ENCODE data around the gene SHKBP1. TPM values are rescaled to one million over a fixed set of nuclear protein-coding genes. Genes with fewer than 3 reads are reported as not detected.

Gene SHKBP1
- total RNA-seq, 1 experiment from 2014 or later, result 92.9 TPM

GRCh38 chr19:40621283-40621682 is 44.6 kb downstream of the SHKBP1 start:
- Histone ChIP-seq H4K91ac (ENCODE audit: insufficient read length, low read depth, low read length) (no peak overlapping the region), H2AFZ (ENCODE audit: low read length) (no peak overlapping the region), H2BK120ac (ENCODE audit: low read depth, low read length, poor library complexity, severe bottlenecking) (no peak overlapping the region), H3K23ac (ENCODE audit: insufficient read length, low read depth, low read length) (no peak overlapping the region), H3K18ac (ENCODE audit: insufficient read length, low read depth, low read length) (no peak overlapping the region), H3K9me3 (ENCODE audit: control insufficient read depth, low read depth, low read length) (no peaks in the 10 kb centered on the region), H4K5ac (ENCODE audit: insufficient read length, low read depth, low read length) (no peak overlapping the region), H3K9ac (ENCODE audit: extremely low read depth, insufficient read length, low read length) (no peak overlapping the region), H2BK12ac (ENCODE audit: insufficient read length, low read depth, low read length) (no peak overlapping the region), H3K79me2 (ENCODE audit: insufficient read depth, low read length) (no peaks in the 10 kb centered on the region), H3K56ac (ENCODE audit: insufficient read length, low read depth, low read length) (no peak overlapping the region), H3K79me1 (ENCODE audit: insufficient read depth, low read depth, low read length, poor library complexity, severe bottlenecking) (no peaks in the 10 kb centered on the region), H3K27me3 (ENCODE audit: insufficient read depth, low read length) (no peaks in the 10 kb centered on the region), H3K4me2 (ENCODE audit: insufficient read depth, insufficient read length, low read length) (no peak overlapping the region), H3K4me1 (ENCODE audit: insufficient read depth, low read length) (no peaks in the 10 kb centered on the region), H3K27ac (ENCODE audit: insufficient read length, low read depth, low read length) (no peak overlapping the region), H3K23me2 (ENCODE audit: insufficient read length, low read depth, low read length, poor library complexity, severe bottlenecking) (no peaks in the 10 kb centered on the region), H2BK20ac (ENCODE audit: low read depth, low read length, poor library complexity, severe bottlenecking) (no peak overlapping the region), H2BK15ac (ENCODE audit: low read depth, low read length) (no peak overlapping the region), H2AK5ac (ENCODE audit: insufficient read length, low read length) (no peak overlapping the region), H4K8ac (replicated peaks; ENCODE audit: insufficient read length, low read depth, low read length) (no peak overlapping the region), H3T11ph (ENCODE audit: low read length) (no peak overlapping the region), H4K20me1 (ENCODE audit: control insufficient read depth, insufficient read depth, insufficient read length) (no peaks in the 10 kb centered on the region), H3K14ac (ENCODE audit: insufficient read depth, low read length) (no peak overlapping the region), H2BK5ac (ENCODE audit: insufficient read length, low read length) (no peak overlapping the region), H3K4ac (ENCODE audit: low read depth, low read length) (no peak overlapping the region)
- WGBS (ENCODE audit: extremely low coverage, insufficient read length, low lambda C conversion rate), result no CpG with 5 or more reads among the region's 2 CpGs
- Mint-ChIP-seq H3K27ac (no peak overlapping the region), H3K27me3 (ENCODE audit: low read depth) (no peaks in the 10 kb centered on the region; the same call in 1 of the 2 replicates), H3K9me3 (peaks cover 0 to 3% of the 10 kb centered on the region in 2 experiments; a peak in 3 of 5 replicates), H3K4me1 (peaks cover 16 to 23% of the 10 kb centered on the region in 2 experiments), H3K36me3 (ENCODE audit: insufficient read depth in 1 of 3, low read depth in 3 of 3) (peaks cover 37 to 76% (median 63%) of the 10 kb centered on the region in 3 experiments; a peak in 6 of 7 replicates), H3K4me3 (no peak overlapping the region)
- no peak for TF ChIP-seq CTCF (conservative IDR thresholded peaks at IDR 0.05)
- DNase-seq, result no peak
